OCI-LY1 (cell line): ENCODE results near the gene GALNT18.

Experiments
- H2AFZ ChIP-seq: fragments of 200-600 bp; sonication (generic), shearing (Covaris generic); 2 replicates; pipeline ENCODE4 v1.6.0; 2014; ENCODE audit warnings: antibody characterized with exemption, mild to moderate bottlenecking, low read length
- H3F3A ChIP-seq: fragments of 200-600 bp; sonication (generic), shearing (Covaris generic); 2 replicates; pipeline ENCODE4 v1.6.0; 2014; ENCODE audit warnings: mild to moderate bottlenecking, antibody characterized with exemption, low read length, moderate library complexity; ENCODE audit not compliant: insufficient read depth
- H3K27ac ChIP-seq: fragments of 200-600 bp; sonication (generic); 2 replicates; pipeline ENCODE4 v1.5.1; 2014; ENCODE audit warnings: low read length, mixed run types, mild to moderate bottlenecking, low read depth; ENCODE audit not compliant: poor library complexity, severe bottlenecking
- H3K27me3 ChIP-seq: fragments of 200-600 bp; sonication (generic); 2 replicates; pipeline ENCODE4 v1.6.0; 2014; ENCODE audit warnings: antibody characterized with exemption, mild to moderate bottlenecking, low read length, moderate library complexity; ENCODE audit not compliant: insufficient read depth
- H3K36me3 ChIP-seq: fragments of 200-600 bp; sonication (generic); 2 replicates; pipeline ENCODE4 v1.6.1; 2014; ENCODE audit warnings: mild to moderate bottlenecking, antibody characterized with exemption, low read length, moderate library complexity, mixed read lengths; ENCODE audit not compliant: insufficient read depth
- H3K4me1 ChIP-seq: fragments of 200-600 bp; sonication (generic); 2 replicates; pipeline ENCODE4 v1.5.1; 2014; ENCODE audit warnings: mild to moderate bottlenecking, low read length, moderate library complexity; ENCODE audit not compliant: insufficient read depth, severe bottlenecking
- H3K4me2 ChIP-seq: fragments of 200-600 bp; sonication (generic), shearing (Covaris generic); 2 replicates; pipeline ENCODE4 v1.6.1; 2014; ENCODE audit warnings: low read length
- H3K4me3 ChIP-seq: fragments of 200-600 bp; sonication (generic); 2 replicates; pipeline ENCODE4 v1.5.1; 2014; ENCODE audit warnings: low read length, low read depth, mild to moderate bottlenecking, mixed read lengths; ENCODE audit not compliant: poor library complexity, severe bottlenecking
- H3K79me2 ChIP-seq: fragments of 200-600 bp; shearing (Covaris generic); 2 replicates; pipeline ENCODE4 v1.6.1; 2016; ENCODE audit warnings: mixed run types, low read length, mixed read lengths; ENCODE audit not compliant: insufficient read depth
- H3K9ac ChIP-seq: fragments of 200-600 bp; sonication (generic), shearing (Covaris generic); 2 replicates; pipeline ENCODE4 v1.6.1; 2014; ENCODE audit warnings: mild to moderate bottlenecking, low read length, mixed read lengths
- H3K9me2 ChIP-seq: fragments of 200-600 bp; sonication (generic), shearing (Covaris generic); 2 replicates; pipeline ENCODE4 v1.6.1; 2014; ENCODE audit warnings: low read depth, mild to moderate bottlenecking, low read length, mixed read lengths
- H3K9me3 ChIP-seq: fragments of 200-600 bp; shearing (Covaris generic); 2 replicates; pipeline ENCODE4 v1.6.1; 2014; ENCODE audit warnings: low read length, mixed read lengths
- H4K20me1 ChIP-seq: fragments of 200-600 bp; sonication (generic), shearing (Covaris generic); 2 replicates; pipeline ENCODE4 v1.6.0; 2016; ENCODE audit warnings: mild to moderate bottlenecking, low read length; ENCODE audit not compliant: insufficient read depth
- CTCF ChIP-seq: fragments of 200-600 bp; sonication (generic), shearing (Covaris generic); IDR thresholded peaks from 2 replicates; pipeline ENCODE4 v1.5.1; 2017; ENCODE audit warnings: mild to moderate bottlenecking, antibody characterized with exemption, low read length, moderate library complexity, mixed read lengths
- EZH2 ChIP-seq: fragments of 200-600 bp; sonication (generic), shearing (Covaris generic); IDR thresholded peaks from 2 replicates; pipeline ENCODE4 v1.8.0; 2017; ENCODE audit warnings: borderline replicate concordance, mixed run types, mild to moderate bottlenecking, antibody characterized with exemption, low read length, moderate library complexity, mixed read lengths

GALNT18 gene

DNA sequence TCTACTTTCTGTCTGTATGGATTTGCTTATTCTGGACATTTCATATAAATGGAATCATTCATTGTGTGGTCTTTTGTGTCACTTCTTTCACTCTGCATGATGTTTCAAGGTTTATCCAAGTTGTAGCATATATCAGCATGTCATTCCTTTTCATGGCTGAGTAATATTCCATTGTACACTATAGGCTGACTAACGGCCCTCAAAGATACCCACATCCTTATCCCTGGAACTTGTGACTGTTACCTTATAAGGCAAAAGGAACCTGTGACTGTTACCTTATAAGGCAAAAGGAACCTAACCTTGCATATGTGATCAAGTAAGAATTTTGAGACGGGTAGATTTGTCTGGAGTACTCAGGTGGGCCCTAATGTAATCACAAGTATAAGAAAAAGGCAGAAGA lies 380.5 kb downstream of the GALNT18 start:
- no peaks in the 10 kb centered on the region for H3K27me3 ChIP-seq

DNA sequence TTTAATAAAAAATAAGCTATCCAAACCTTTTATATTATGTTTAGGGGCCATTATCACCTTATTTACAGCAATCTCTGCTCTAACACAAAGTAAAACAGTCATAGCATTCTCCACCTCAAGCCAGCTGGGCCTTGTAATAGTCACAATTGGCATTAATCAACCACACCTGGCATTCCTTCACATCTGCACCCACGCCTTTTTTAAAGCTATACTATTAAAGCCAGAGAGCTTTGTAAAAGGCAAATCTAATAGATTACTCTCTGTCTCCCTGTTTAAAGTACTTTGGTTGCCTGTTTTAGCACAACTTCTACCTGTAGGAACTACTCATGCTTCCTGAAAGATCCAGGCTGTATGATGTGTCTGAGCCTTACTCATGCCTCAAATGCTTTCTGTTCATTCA lies 381.8 kb downstream of the GALNT18 start:
- Histone ChIP-seq H3K27me3 (no peaks in the 10 kb centered on the region), H2AFZ (no peak overlapping the region), H3F3A (no peaks in the 10 kb centered on the region), H3K9ac (no peak overlapping the region), H4K20me1 (no peaks in the 10 kb centered on the region), H3K4me1 (peaks cover 9% of the 10 kb centered on the region), H3K4me2 (no peak overlapping the region), H3K4me3 (no peak overlapping the region), H3K79me2 (no peaks in the 10 kb centered on the region), H3K9me3 (no peaks in the 10 kb centered on the region), H3K36me3 (no peaks in the 10 kb centered on the region), H3K27ac (no peak overlapping the region), H3K9me2 (no peaks in the 10 kb centered on the region)
- TF ChIP-seq EZH2: no peak
- no peak for TF ChIP-seq CTCF

More for the DNA sequence above, 380.5 kb downstream of the GALNT18 start:
- Histone ChIP-seq H3K9ac (no peak overlapping the region), H3K4me1 (peaks cover 9% of the 10 kb centered on the region), H2AFZ (no peak overlapping the region), H3K9me2 (no peaks in the 10 kb centered on the region), H3K4me3 (no peak overlapping the region), H3K36me3 (no peaks in the 10 kb centered on the region), H3K9me3 (no peaks in the 10 kb centered on the region), H4K20me1 (no peaks in the 10 kb centered on the region), H3F3A (no peaks in the 10 kb centered on the region), H3K4me2 (no peak overlapping the region), H3K79me2 (no peaks in the 10 kb centered on the region), H3K27ac (no peak overlapping the region)
- TF ChIP-seq EZH2 (no peak), CTCF (no peak)

- no peak overlapping the region for H3K9ac ChIP-seq
- no peaks in the 10 kb centered on the region for H3K9me2 ChIP-seq
- no peaks in the 10 kb centered on the region for H3K36me3 ChIP-seq
- no peaks in the 10 kb centered on the region for H3K79me2 ChIP-seq
- no peak overlapping the region for H3K4me2 ChIP-seq
- H2AFZ ChIP-seq: no peak overlapping the region
- H3K4me1 ChIP-seq: no peaks in the 10 kb centered on the region
- TF ChIP-seq EZH2: no peak
- TF ChIP-seq CTCF: no peak
- no peak overlapping the region for H3K27ac ChIP-seq
- no peaks in the 10 kb centered on the region for H3K27me3 ChIP-seq
- no peaks in the 10 kb centered on the region for H3K9me3 ChIP-seq
- H4K20me1 ChIP-seq: no peaks in the 10 kb centered on the region
- H3F3A ChIP-seq: no peaks in the 10 kb centered on the region
- H3K4me3 ChIP-seq: no peak overlapping the region
These were observed 384.6 kb downstream of the GALNT18 start for GRCh38 chr11:11237070-11237832.
